ENCODE data around the gene CXCL16. TPM values are rescaled to one million over a fixed set of nuclear protein-coding genes. Genes with fewer than 3 reads are reported as not detected.
A peak's percentile ranks its signal among the peaks of the same experiment; 100 is the strongest.

The CXCL16 gene
- total and polyA plus RNA-seq, 5 donors from 2014 or later, result 0.41 to 7.3 (median 0.62) TPM; not detected in 1

- peaks cover 9% of the 10 kb centered on the region for H3K27me3 ChIP-seq (ENCODE audit: control insufficient read depth, insufficient read depth, low read length)
- no peak overlapping the region for H3K4me3 ChIP-seq (ENCODE audit: low read depth, low read length)
- Mint-ChIP-seq H3K4me3 (peak overlapping the region; percentile 78 to 94 (median 88)), H3K27me3 (peaks cover 53% of the 10 kb centered on the region), H3K27ac (peak overlapping the region; percentile 16 to 96 (median 78)), H3K4me1 (peaks cover 0 to 25% (median 2%) of the 10 kb centered on the region in 4 donors), H3K36me3 (no peaks in the 10 kb centered on the region), H3K9me3 (no peaks in the 10 kb centered on the region)
- peaks cover 25% of the 10 kb centered on the region for H3K4me1 ChIP-seq (ENCODE audit: control insufficient read depth, insufficient read depth, low read length, poor library complexity, severe bottlenecking)
- no peak overlapping the region for H3K27ac ChIP-seq (ENCODE audit: insufficient read depth, low read length, poor library complexity, severe bottlenecking)
- no peaks in the 10 kb centered on the region for H3K36me3 ChIP-seq (ENCODE audit: control insufficient read depth, insufficient read depth, low read length)
- no peak for ATAC-seq (ENCODE audit: low read depth in 2 of 2)
- no peaks in the 10 kb centered on the region for H3K9me3 ChIP-seq (ENCODE audit: control insufficient read depth in 2 of 2, low read length in 2 of 2)
- no peak for DNase-seq
These were observed 856 bp upstream of the CXCL16 start for GRCh38 chr17:4740584-4740983.

DNA sequence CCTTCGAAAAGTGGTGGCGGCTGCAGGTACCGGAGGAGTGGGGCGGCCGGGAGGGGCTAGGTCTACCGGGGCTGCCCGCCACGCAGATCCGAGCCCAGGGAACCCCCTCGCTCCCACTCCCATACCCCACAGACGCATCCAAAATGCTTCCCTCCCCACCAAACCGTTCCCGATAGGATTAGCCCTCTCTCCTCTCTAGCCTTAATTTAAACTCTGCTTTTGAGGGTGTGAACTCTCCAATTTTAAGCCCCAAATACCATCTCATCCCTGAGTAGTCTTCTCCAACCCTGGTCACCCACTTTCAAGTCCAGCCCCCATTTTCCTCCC, 260 bp upstream of the CXCL16 start:
- Mint-ChIP-seq H3K9me3 (no peaks in the 10 kb centered on the region), H3K27ac (peak overlapping the region; percentile 69 to 96 (median 78)), H3K27me3 (peaks cover 50% of the 10 kb centered on the region), H3K4me3 (peak overlapping the region; percentile 78 to 94 (median 88)), H3K36me3 (no peaks in the 10 kb centered on the region), H3K4me1 (peaks cover 0 to 20% (median 2%) of the 10 kb centered on the region in 4 donors)
- no peaks in the 10 kb centered on the region for H3K9me3 ChIP-seq (ENCODE audit: control insufficient read depth in 2 of 2, low read length in 2 of 2)
- DNase-seq, result no peak
- peaks cover 9% of the 10 kb centered on the region for H3K27me3 ChIP-seq (ENCODE audit: control insufficient read depth, insufficient read depth, low read length)
- H3K27ac ChIP-seq (ENCODE audit: insufficient read depth, low read length, poor library complexity, severe bottlenecking), result no peak overlapping the region
- H3K4me1 ChIP-seq (ENCODE audit: control insufficient read depth, insufficient read depth, low read length, poor library complexity, severe bottlenecking), result peaks cover 21% of the 10 kb centered on the region
- no peaks in the 10 kb centered on the region for H3K36me3 ChIP-seq (ENCODE audit: control insufficient read depth, insufficient read depth, low read length)
- ATAC-seq (ENCODE audit: low read depth in 2 of 2), result no peak
- H3K4me3 ChIP-seq (ENCODE audit: low read depth, low read length), result peak overlapping the region; percentile 44

GRCh38 chr17:4738136-4739121, 1.3 kb downstream of the CXCL16 start:
- Mint-ChIP-seq H3K27ac (peak overlapping the region; percentile 66 to 97 (median 86)), H3K9me3 (no peaks in the 10 kb centered on the region), H3K36me3 (no peaks in the 10 kb centered on the region), H3K4me1 (peaks cover 0 to 19% (median 3%) of the 10 kb centered on the region in 4 donors), H3K27me3 (peaks cover 42% of the 10 kb centered on the region), H3K4me3 (peak overlapping the region; percentile 91 to 93 (median 92))
- peak overlapping the region; percentile 57 for H3K4me3 ChIP-seq (ENCODE audit: low read depth, low read length)
- ATAC-seq (ENCODE audit: low read depth in 2 of 2) (peak; percentile 36 to 56), DNase-seq (peak in 2 of 3 donors; percentile 43 to 52)
- no peak overlapping the region for H3K27ac ChIP-seq (ENCODE audit: insufficient read depth, low read length, poor library complexity, severe bottlenecking)
- no peaks in the 10 kb centered on the region for H3K9me3 ChIP-seq (ENCODE audit: control insufficient read depth in 2 of 2, low read length in 2 of 2)
- H3K27me3 ChIP-seq (ENCODE audit: control insufficient read depth, insufficient read depth, low read length), result peaks cover 9% of the 10 kb centered on the region
- no peaks in the 10 kb centered on the region for H3K36me3 ChIP-seq (ENCODE audit: control insufficient read depth, insufficient read depth, low read length)
- H3K4me1 ChIP-seq (ENCODE audit: control insufficient read depth, insufficient read depth, low read length, poor library complexity, severe bottlenecking), result peaks cover 21% of the 10 kb centered on the region

DNA sequence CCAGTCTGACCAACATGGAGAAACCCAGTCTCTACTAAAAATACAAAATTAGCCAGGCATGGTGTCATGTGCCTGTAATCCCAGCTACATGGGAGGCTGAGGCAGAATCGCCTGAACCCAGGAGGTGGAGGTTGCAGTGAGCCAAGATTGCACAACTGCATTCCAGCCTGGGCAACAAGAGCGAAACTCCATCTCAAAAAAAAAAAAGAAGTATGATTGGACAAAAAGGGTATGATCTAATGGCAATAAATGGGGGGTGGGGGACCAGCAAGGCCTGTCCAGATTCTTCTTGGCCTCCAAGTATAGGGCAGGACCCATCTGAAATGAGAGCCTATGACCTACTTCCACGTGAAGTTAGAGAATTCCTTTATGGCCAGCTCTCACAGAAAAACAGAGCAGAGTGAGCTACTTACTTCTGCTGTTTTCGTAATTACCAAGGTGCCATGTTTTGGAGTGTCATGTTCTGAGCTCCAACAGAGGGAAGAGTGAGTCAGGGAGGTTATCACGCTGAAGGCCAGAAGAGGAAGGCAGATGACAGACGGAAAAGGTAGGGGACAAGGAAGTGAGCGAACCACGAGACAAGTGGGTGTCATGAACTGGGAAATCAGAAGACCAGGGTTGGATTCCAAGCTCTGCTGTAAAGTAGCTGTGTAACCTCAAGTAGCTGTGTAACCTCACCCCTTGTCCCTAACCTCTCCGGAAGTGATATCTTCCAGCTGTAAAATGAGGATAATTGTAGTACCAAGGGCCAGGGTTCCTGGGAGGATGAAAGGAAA, 3.7 kb downstream of the CXCL16 start:
- Histone ChIP-seq H3K27ac (ENCODE audit: insufficient read depth, low read length, poor library complexity, severe bottlenecking) (no peak overlapping the region), H3K4me3 (ENCODE audit: low read depth, low read length) (no peak overlapping the region), H3K4me1 (ENCODE audit: control insufficient read depth, insufficient read depth, low read length, poor library complexity, severe bottlenecking) (peaks cover 27% of the 10 kb centered on the region), H3K27me3 (ENCODE audit: control insufficient read depth, insufficient read depth, low read length) (peaks cover 9% of the 10 kb centered on the region), H3K36me3 (ENCODE audit: control insufficient read depth, insufficient read depth, low read length) (no peaks in the 10 kb centered on the region), H3K9me3 (ENCODE audit: control insufficient read depth in 2 of 2, low read length in 2 of 2) (no peaks in the 10 kb centered on the region)
- H3K4me3 Mint-ChIP-seq, result peak overlapping the region in 2 of 4 donors; percentile 13 to 41
- H3K9me3 Mint-ChIP-seq, result no peaks in the 10 kb centered on the region
- H3K27me3 Mint-ChIP-seq, result peaks cover 27% of the 10 kb centered on the region
- DNase-seq (no peak), ATAC-seq (ENCODE audit: low read depth in 2 of 2) (no peak)
- peaks cover 4 to 33% (median 9%) of the 10 kb centered on the region in 4 donors for H3K4me1 Mint-ChIP-seq
- no peak overlapping the region for H3K27ac Mint-ChIP-seq
- H3K36me3 Mint-ChIP-seq, result peaks cover 3% of the 10 kb centered on the region

- no peak overlapping the region for H3K27ac ChIP-seq (ENCODE audit: insufficient read depth, low read length, poor library complexity, severe bottlenecking)
- peak overlapping the region in 2 of 3 donors; percentile 51 to 89 for H3K27ac Mint-ChIP-seq
- peaks cover under 1% of the 10 kb centered on the region for H3K27me3 ChIP-seq (ENCODE audit: control insufficient read depth, insufficient read depth, low read length)
- H3K4me3 Mint-ChIP-seq, result peak overlapping the region in 1 of 4 donors; percentile 83
- no peaks in the 10 kb centered on the region for H3K36me3 ChIP-seq (ENCODE audit: control insufficient read depth, insufficient read depth, low read length)
- H3K4me1 ChIP-seq (ENCODE audit: control insufficient read depth, insufficient read depth, low read length, poor library complexity, severe bottlenecking), result peaks cover 24% of the 10 kb centered on the region
- H3K27me3 Mint-ChIP-seq, result peaks cover 20% of the 10 kb centered on the region
- no peaks in the 10 kb centered on the region for H3K9me3 ChIP-seq (ENCODE audit: control insufficient read depth in 2 of 2, low read length in 2 of 2)
- H3K9me3 Mint-ChIP-seq, result no peaks in the 10 kb centered on the region
- peaks cover 3% of the 10 kb centered on the region for H3K36me3 Mint-ChIP-seq
- H3K4me3 ChIP-seq (ENCODE audit: low read depth, low read length), result no peak overlapping the region
- no peak for DNase-seq
- ATAC-seq (ENCODE audit: low read depth in 2 of 2), result no peak
- H3K4me1 Mint-ChIP-seq, result peaks cover 5 to 34% (median 11%) of the 10 kb centered on the region in 4 donors
These were observed 4.8 kb downstream of the CXCL16 start for GRCh38 chr17:4734857-4735475.

- peaks cover 3% of the 10 kb centered on the region for H3K36me3 Mint-ChIP-seq
- Histone ChIP-seq H3K9me3 (ENCODE audit: control insufficient read depth in 2 of 2, low read length in 2 of 2) (no peaks in the 10 kb centered on the region), H3K4me3 (ENCODE audit: low read depth, low read length) (no peak overlapping the region), H3K27ac (ENCODE audit: insufficient read depth, low read length, poor library complexity, severe bottlenecking) (peak overlapping the region; percentile 5), H3K4me1 (ENCODE audit: control insufficient read depth, insufficient read depth, low read length, poor library complexity, severe bottlenecking) (peaks cover 6% of the 10 kb centered on the region), H3K36me3 (ENCODE audit: control insufficient read depth, insufficient read depth, low read length) (no peaks in the 10 kb centered on the region), H3K27me3 (ENCODE audit: control insufficient read depth, insufficient read depth, low read length) (no peaks in the 10 kb centered on the region)
- H3K27ac Mint-ChIP-seq, result no peak overlapping the region
- peaks cover 10% of the 10 kb centered on the region for H3K27me3 Mint-ChIP-seq
- ATAC-seq (ENCODE audit: low read depth in 2 of 2), result no peak
- peak overlapping the region; percentile 54 to 97 (median 74) for H3K4me3 Mint-ChIP-seq
- DNase-seq, result peak in 1 of 3 donors; percentile 34
- peaks cover 5 to 24% (median 11%) of the 10 kb centered on the region in 4 donors for H3K4me1 Mint-ChIP-seq
- H3K9me3 Mint-ChIP-seq, result no peaks in the 10 kb centered on the region
These were observed 6.6 kb downstream of the CXCL16 start for GRCh38 chr17:4733073-4733531.

- Histone ChIP-seq H3K27me3 (ENCODE audit: control insufficient read depth, insufficient read depth, low read length) (no peaks in the 10 kb centered on the region), H3K4me3 (ENCODE audit: low read depth, low read length) (no peak overlapping the region), H3K9me3 (ENCODE audit: control insufficient read depth in 2 of 2, low read length in 2 of 2) (no peaks in the 10 kb centered on the region), H3K36me3 (ENCODE audit: control insufficient read depth, insufficient read depth, low read length) (no peaks in the 10 kb centered on the region), H3K4me1 (ENCODE audit: control insufficient read depth, insufficient read depth, low read length, poor library complexity, severe bottlenecking) (peaks cover 6% of the 10 kb centered on the region), H3K27ac (ENCODE audit: insufficient read depth, low read length, poor library complexity, severe bottlenecking) (no peak overlapping the region)
- ATAC-seq (ENCODE audit: low read depth in 2 of 2), result no peak
- H3K27me3 Mint-ChIP-seq, result no peaks in the 10 kb centered on the region
- peaks cover 3% of the 10 kb centered on the region for H3K36me3 Mint-ChIP-seq
- H3K4me1 Mint-ChIP-seq, result peaks cover 2 to 23% (median 11%) of the 10 kb centered on the region in 4 donors
- H3K9me3 Mint-ChIP-seq, result no peaks in the 10 kb centered on the region
- H3K4me3 Mint-ChIP-seq, result peak overlapping the region in 1 of 4 donors; percentile 73
- peak overlapping the region in 1 of 3 donors; percentile 7 for H3K27ac Mint-ChIP-seq
- DNase-seq, result peak in 1 of 3 donors; percentile 24
These were observed 11.6 kb downstream of the CXCL16 start for GRCh38 chr17:4728124-4728523.
